SU-DHL-6 (cell line): ENCODE results near the gene BLTP3B.

Experiments
- H2AFZ ChIP-seq: fragments of 200-600 bp; sonication (generic); 2 replicates; pipeline ENCODE4 v1.6.1; 2014; ENCODE audit warnings: low read depth, mild to moderate bottlenecking, moderate library complexity, mixed read lengths, antibody characterized with exemption, low read length; ENCODE audit not compliant: severe bottlenecking
- H3F3A ChIP-seq: fragments of 200-600 bp; shearing (Covaris generic); 2 replicates; pipeline ENCODE4 v1.6.0; 2016; ENCODE audit warnings: antibody characterized with exemption, mild to moderate bottlenecking; ENCODE audit not compliant: insufficient read depth
- H3K27ac ChIP-seq: fragments of 200-600 bp; sonication (generic); 2 replicates; pipeline ENCODE4 v1.5.1; 2016; ENCODE audit warnings: low read depth, mild to moderate bottlenecking, low read length, moderate library complexity, mixed read lengths
- H3K27me3 ChIP-seq: fragments of 200-600 bp; sonication (generic), shearing (Covaris generic); 2 replicates; pipeline ENCODE4 v1.6.0; 2014; ENCODE audit warnings: mild to moderate bottlenecking, low read length
- H3K36me3 ChIP-seq: fragments of 200-600 bp; sonication (generic); 2 replicates; pipeline ENCODE4 v1.6.1; 2014; ENCODE audit warnings: mild to moderate bottlenecking, low read length, mixed read lengths
- H3K4me2 ChIP-seq: fragments of 300-600, 200-600 bp; shearing (Covaris generic), sonication (generic); 2 replicates; pipeline ENCODE4 v1.6.0; 2014; ENCODE audit warnings: low read length, low read depth, mild to moderate bottlenecking; ENCODE audit not compliant: poor library complexity, severe bottlenecking
- H3K4me3 ChIP-seq: fragments of 200-600 bp; sonication (generic); 2 replicates; pipeline ENCODE4 v1.5.1; 2014; ENCODE audit warnings: antibody characterized with exemption, low read length, mild to moderate bottlenecking, mixed read lengths; ENCODE audit not compliant: insufficient read depth, poor library complexity, severe bottlenecking
- H3K79me2 ChIP-seq: fragments of 200-600 bp; sonication (generic); 2 replicates; pipeline ENCODE4 v1.6.1; 2014; ENCODE audit warnings: mild to moderate bottlenecking, low read length, moderate library complexity; ENCODE audit not compliant: insufficient read depth
- H3K9ac ChIP-seq: fragments of 200-600 bp; sonication (generic); 2 replicates; pipeline ENCODE4 v1.7.0; 2014; ENCODE audit warnings: mild to moderate bottlenecking, low read length
- H3K9me2 ChIP-seq: fragments of 200-600 bp; sonication (generic); replicated peaks from 2 replicates; pipeline ENCODE4 v1.6.1; 2014; ENCODE audit warnings: low read length; ENCODE audit not compliant: insufficient read depth
- H3K9me3 ChIP-seq: fragments of 200-600 bp; sonication (generic); 2 replicates; pipeline ENCODE4 v1.6.1; 2014; ENCODE audit warnings: low read length, mixed read lengths; ENCODE audit not compliant: insufficient read depth
- H4K20me1 ChIP-seq: fragments of 200-600 bp; sonication (generic); 2 replicates; pipeline ENCODE4 v1.6.1; 2014; ENCODE audit warnings: low read depth, mild to moderate bottlenecking, antibody characterized with exemption, low read length, moderate library complexity, mixed read lengths
- CTCF ChIP-seq: fragments of 200-600 bp; sonication (generic); IDR thresholded peaks from one replicate; pipeline ENCODE4 v1.5.1; 2017; ENCODE audit warnings: antibody characterized with exemption, mild to moderate bottlenecking, low read length, moderate library complexity; ENCODE audit not compliant: insufficient read depth, poor library complexity, severe bottlenecking
- EZH2phosphoT487 ChIP-seq: fragments of 200-600 bp; sonication (generic), shearing (Covaris generic); conservative IDR thresholded peaks from 2 replicates; pipeline ENCODE4 v1.6.1; 2018; ENCODE audit warnings: mild to moderate bottlenecking, antibody characterized with exemption, low read length, moderate library complexity, mixed read lengths

The BLTP3B gene

DNA sequence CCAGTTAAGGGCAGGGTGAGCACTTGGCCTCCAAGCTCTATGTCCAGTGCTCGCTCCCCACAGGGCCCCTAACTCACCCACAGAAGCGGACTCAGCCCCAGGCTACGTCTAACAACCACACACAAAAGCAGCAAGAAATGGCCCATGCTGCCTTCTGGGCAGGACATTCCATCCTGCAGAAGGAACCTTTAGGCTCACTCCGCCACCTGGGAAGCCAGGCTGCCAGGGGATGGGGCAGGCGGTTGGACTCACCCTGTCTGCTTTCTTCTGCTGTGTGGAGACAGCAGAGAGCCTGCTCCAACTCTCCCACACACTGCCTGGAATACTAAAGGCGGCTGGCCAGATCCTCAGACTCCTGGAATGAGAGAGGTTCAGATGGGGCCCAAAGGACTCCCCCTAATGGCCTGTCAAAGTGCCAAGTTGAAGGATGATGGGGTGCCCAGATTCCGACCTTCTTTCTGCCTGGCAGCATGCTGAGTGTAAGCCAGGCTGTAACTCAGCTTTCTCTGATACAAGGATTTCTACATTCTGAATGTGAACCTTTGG is 27.7 kb upstream of the BLTP3B start:
- no peak for TF ChIP-seq CTCF
- no peak for TF ChIP-seq EZH2phosphoT487
- Histone ChIP-seq H3K4me2 (no peak overlapping the region), H3K9ac (no peak overlapping the region), H3K79me2 (no peaks in the 10 kb centered on the region), H3K27ac (no peak overlapping the region), H3K9me2 (no peaks in the 10 kb centered on the region), H3K27me3 (no peaks in the 10 kb centered on the region), H2AFZ (no peak overlapping the region), H3K4me3 (no peak overlapping the region), H3K9me3 (no peaks in the 10 kb centered on the region), H4K20me1 (no peaks in the 10 kb centered on the region), H3F3A (no peaks in the 10 kb centered on the region), H3K36me3 (peaks cover 6% of the 10 kb centered on the region; the same call in 1 of the 2 replicates)

DNA sequence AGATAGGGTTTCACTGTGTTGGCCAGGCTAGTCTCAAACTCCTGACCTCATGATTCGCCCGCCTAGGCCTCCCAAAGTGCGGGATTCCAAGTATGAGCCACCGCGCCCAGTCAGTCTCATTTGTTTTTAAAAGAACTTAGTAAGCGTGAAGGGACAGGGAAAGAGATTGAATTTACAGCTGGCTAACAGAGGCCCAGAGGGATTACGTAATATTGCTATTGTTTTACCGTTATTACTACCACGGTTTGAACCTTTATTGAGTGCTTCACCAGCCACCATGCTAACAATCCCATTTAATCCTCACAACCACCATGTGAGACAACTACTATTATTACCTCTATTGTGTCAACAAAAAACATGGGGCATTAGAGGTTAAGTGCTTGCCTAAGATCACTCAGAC is 26.7 kb upstream of the BLTP3B start:
- H3K36me3 ChIP-seq: peaks cover 2% of the 10 kb centered on the region; the same call in 1 of the 2 replicates
- no peak overlapping the region for H3K9ac ChIP-seq
- no peaks in the 10 kb centered on the region for H3K79me2 ChIP-seq
- H2AFZ ChIP-seq: no peak overlapping the region
- H3F3A ChIP-seq: no peaks in the 10 kb centered on the region
- no peaks in the 10 kb centered on the region for H4K20me1 ChIP-seq
- H3K9me3 ChIP-seq: no peaks in the 10 kb centered on the region
- no peak overlapping the region for H3K4me2 ChIP-seq
- no peaks in the 10 kb centered on the region for H3K9me2 ChIP-seq
- H3K27me3 ChIP-seq: no peaks in the 10 kb centered on the region
- no peak overlapping the region for H3K4me3 ChIP-seq
- TF ChIP-seq EZH2phosphoT487 (no peak), CTCF (no peak)
- H3K27ac ChIP-seq: no peak overlapping the region

DNA sequence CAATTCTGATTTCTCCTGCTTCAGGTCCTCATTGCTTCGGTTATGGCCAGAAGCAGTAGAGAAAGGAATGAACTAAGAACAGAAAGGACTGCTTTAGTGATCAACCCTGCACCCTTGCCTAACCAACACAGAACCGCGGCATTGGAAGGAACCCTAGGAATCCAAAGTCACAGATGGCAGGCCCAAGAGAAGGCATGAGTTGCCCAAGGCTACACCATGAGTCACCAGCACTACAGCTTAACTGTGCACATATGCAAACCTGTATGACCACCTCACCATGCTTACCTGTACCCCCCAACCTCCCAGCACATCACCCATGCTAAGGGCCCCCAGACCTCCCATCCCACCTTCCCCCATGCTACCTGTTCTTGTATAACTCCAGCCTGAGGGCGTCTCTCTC is 25.9 kb upstream of the BLTP3B start:
- Histone ChIP-seq H3F3A (no peaks in the 10 kb centered on the region), H3K27ac (no peak overlapping the region), H3K4me2 (no peak overlapping the region), H3K79me2 (no peaks in the 10 kb centered on the region), H3K36me3 (peaks cover 2% of the 10 kb centered on the region; the same call in 1 of the 2 replicates), H3K9me3 (no peaks in the 10 kb centered on the region), H3K4me3 (no peak overlapping the region), H3K9me2 (no peaks in the 10 kb centered on the region), H3K9ac (no peak overlapping the region), H4K20me1 (no peaks in the 10 kb centered on the region), H3K27me3 (no peaks in the 10 kb centered on the region), H2AFZ (no peak overlapping the region)
- no peak for TF ChIP-seq CTCF
- no peak for TF ChIP-seq EZH2phosphoT487
